GM19324 (cell line): Measurements from ENCODE around the gene KPNA4.
"Not testable (repeated sequence)": the region's sequence is repeated elsewhere in the genome, so short reads cannot be mapped to it uniquely, and the experiment has no call there.

Experiments used
- ATAC-seq: cut with Tn5 transposase; IDR thresholded peaks from one replicate; pipeline ENCODE4 v1.9.1; 2021; ENCODE audit warnings: mild to moderate bottlenecking, moderate library complexity; ENCODE audit not compliant: unreplicated experiment, low FRiP score

Gene KPNA4

GRCh38 chr3:160458151-160458550, 107.2 kb downstream of the KPNA4 start:
- no peak for ATAC-seq

GRCh38 chr3:160455846-160456245, 109.5 kb downstream of the KPNA4 start:
- ATAC-seq, result no peak

GRCh38 chr3:160454995-160455394, 110.4 kb downstream of the KPNA4 start:
- no peak for ATAC-seq

GRCh38 chr3:160452251-160452650, 113.1 kb downstream of the KPNA4 start:
- ATAC-seq, result not testable (repeated sequence)

GRCh38 chr3:160451602-160452001, 113.8 kb downstream of the KPNA4 start:
- no peak for ATAC-seq

- no peak for ATAC-seq
Observed at GRCh38 chr3:160450846-160451245, 114.5 kb downstream of the KPNA4 start.

- ATAC-seq, result peak; percentile 97
Observed at GRCh38 chr3:160449636-160450598, 115.5 kb downstream of the KPNA4 start, which contains the start of gene TRIM59. TSS of gene TRIM59 (minus strand) at chr3:160449786. CDS start at chr3:160439183, 10,603 bp downstream.

GRCh38 chr3:160448845-160449635, 116.3 kb downstream of the KPNA4 start:
- ATAC-seq, result peak; percentile 54

- no peak for ATAC-seq
Observed at GRCh38 chr3:160447544-160447943, 117.8 kb downstream of the KPNA4 start.

GRCh38 chr3:160446522-160447056, 118.8 kb downstream of the KPNA4 start:
- no peak for ATAC-seq

GRCh38 chr3:160445854-160446253, 119.5 kb downstream of the KPNA4 start:
- no peak for ATAC-seq
